Effector memory CD8-positive, alpha-beta T cell (primary cell): ENCODE data around the gene CASR.
"Not testable (repeated sequence)": the region's sequence is repeated elsewhere in the genome, so short reads cannot be mapped to it uniquely, and the experiment has no call there.

Experiments
- ATAC-seq: fragments of 150-1000 bp; cut with Tn5 transposase; replicated peaks from 2 replicates; pipeline ENCODE4 v1.10.0; 2021; ENCODE audit warnings: mild to moderate bottlenecking, moderate library complexity
- DNase-seq, 3 experiments: peaks; one replicate each; pipeline ENCODE4 v3.0.0; 2021
- H3K27ac Mint-ChIP-seq, 2 donors: one replicate each; pipeline ENCODE4 v1.8.0; 2022; ENCODE audit warnings: mild to moderate bottlenecking in 2 of 2, mixed read lengths in 2 of 2, moderate library complexity in 2 of 2
- H3K27me3 Mint-ChIP-seq, 2 donors: one replicate each; pipeline ENCODE4 v1.8.0; 2022; ENCODE audit warnings: mixed read lengths in 2 of 2
- H3K36me3 Mint-ChIP-seq: one replicate; pipeline ENCODE4 v1.8.0; 2022; ENCODE audit warnings: mild to moderate bottlenecking, moderate library complexity, mixed read lengths; ENCODE audit not compliant: insufficient read depth
- H3K4me1 Mint-ChIP-seq, 2 donors: one replicate each; pipeline ENCODE4 v1.8.0; 2022; ENCODE audit warnings: low read depth in 2 of 2, mixed read lengths in 2 of 2
- H3K4me3 Mint-ChIP-seq, 2 donors: one replicate each; pipeline ENCODE4 v1.8.0; 2022; ENCODE audit warnings: mild to moderate bottlenecking in 2 of 2, mixed read lengths in 2 of 2, moderate library complexity in 2 of 2
- H3K9me3 Mint-ChIP-seq, 2 donors: one replicate each; pipeline ENCODE4 v1.8.0; 2022; ENCODE audit warnings: mixed read lengths in 2 of 2
- total RNA-seq, 9 experiments: gene quantifications; one replicate each; lab custom pipeline; 2026; lab: John Stamatoyannopoulos, UW

CASR gene
- total RNA-seq, result 0 to 0.26 (median 0) reads per million in 9 experiments

GRCh38 chr3:122183521-122183892 lies at the start of gene CASR:
TSS of gene CASR (plus strand) at chr3:122183668. CDS start at chr3:122254190, 70,522 bp downstream.
- H3K4me1 Mint-ChIP-seq, result peaks cover 0 to 7% of the 10 kb centered on the region in 2 donors
- no peaks in the 10 kb centered on the region for H3K9me3 Mint-ChIP-seq
- ATAC-seq, result no peak
- peaks cover 5% of the 10 kb centered on the region for H3K36me3 Mint-ChIP-seq
- peak within 1 kb of the TSS; percentile 34 to 70 for H3K4me3 Mint-ChIP-seq
- DNase-seq, result no peak
- H3K27me3 Mint-ChIP-seq, result peaks cover 65 to 96% of the 10 kb centered on the region in 2 donors
- no peak within 1 kb of the TSS for H3K27ac Mint-ChIP-seq

GRCh38 chr3:122146466-122146865 lies 37.0 kb upstream of the CASR start:
- H3K27me3 Mint-ChIP-seq, result peaks cover 9 to 20% of the 10 kb centered on the region in 2 donors
- H3K27ac Mint-ChIP-seq, result no peak overlapping the region
- H3K4me3 Mint-ChIP-seq, result no peak overlapping the region
- H3K4me1 Mint-ChIP-seq, result no peaks in the 10 kb centered on the region
- ATAC-seq, result no peak
- no peak for DNase-seq
- no peaks in the 10 kb centered on the region for H3K36me3 Mint-ChIP-seq
- no peaks in the 10 kb centered on the region for H3K9me3 Mint-ChIP-seq

GRCh38 chr3:122148941-122149627 lies 34.4 kb upstream of the CASR start:
- no peak for DNase-seq
- Mint-ChIP-seq H3K36me3 (no peaks in the 10 kb centered on the region), H3K27me3 (no peaks in the 10 kb centered on the region), H3K4me1 (no peaks in the 10 kb centered on the region), H3K9me3 (peaks cover 0 to 2% of the 10 kb centered on the region in 2 donors), H3K4me3 (no peak overlapping the region), H3K27ac (no peak overlapping the region)
- no peak for ATAC-seq

GRCh38 chr3:122151480-122151879 lies 32.0 kb upstream of the CASR start:
- H3K27me3 Mint-ChIP-seq, result no peaks in the 10 kb centered on the region
- DNase-seq (no peak), ATAC-seq (no peak)
- H3K36me3 Mint-ChIP-seq, result no peaks in the 10 kb centered on the region
- H3K4me1 Mint-ChIP-seq, result no peaks in the 10 kb centered on the region
- H3K27ac Mint-ChIP-seq, result no peak overlapping the region
- H3K4me3 Mint-ChIP-seq, result no peak overlapping the region
- H3K9me3 Mint-ChIP-seq, result peaks cover 14 to 23% of the 10 kb centered on the region in 2 donors

- peaks cover 11 to 30% of the 10 kb centered on the region in 2 donors for H3K27me3 Mint-ChIP-seq
- not testable (repeated sequence) for H3K9me3 Mint-ChIP-seq, DNase-seq, H3K36me3 Mint-ChIP-seq, H3K4me1 Mint-ChIP-seq, ATAC-seq, H3K4me3 Mint-ChIP-seq, H3K27ac Mint-ChIP-seq
These were observed 18.5 kb upstream of the CASR start for GRCh38 chr3:122164983-122165382.

- no peak for DNase-seq
- Mint-ChIP-seq H3K4me1 (no peaks in the 10 kb centered on the region), H3K27ac (no peak overlapping the region), H3K9me3 (no peaks in the 10 kb centered on the region), H3K4me3 (no peak overlapping the region), H3K36me3 (no peaks in the 10 kb centered on the region), H3K27me3 (peaks cover 20 to 38% of the 10 kb centered on the region in 2 donors)
- ATAC-seq, result no peak
These were observed 15.8 kb upstream of the CASR start for GRCh38 chr3:122167630-122168029.

- DNase-seq (no peak), ATAC-seq (no peak)
- no peaks in the 10 kb centered on the region for H3K9me3 Mint-ChIP-seq
- H3K4me3 Mint-ChIP-seq, result no peak overlapping the region
- no peaks in the 10 kb centered on the region for H3K36me3 Mint-ChIP-seq
- peaks cover 23 to 38% of the 10 kb centered on the region in 2 donors for H3K27me3 Mint-ChIP-seq
- no peaks in the 10 kb centered on the region for H3K4me1 Mint-ChIP-seq
- no peak overlapping the region for H3K27ac Mint-ChIP-seq
These were observed 15.4 kb upstream of the CASR start for GRCh38 chr3:122168044-122168443.

- no peak overlapping the region for H3K4me3 Mint-ChIP-seq
These were observed 13.6 kb upstream of the CASR start for GRCh38 chr3:122169911-122170310.

GRCh38 chr3:122171361-122171760 lies 12.1 kb upstream of the CASR start:
- not testable (repeated sequence) for H3K27ac Mint-ChIP-seq, ATAC-seq, H3K9me3 Mint-ChIP-seq, H3K36me3 Mint-ChIP-seq, H3K4me3 Mint-ChIP-seq, DNase-seq, H3K4me1 Mint-ChIP-seq
- peaks cover 31 to 52% of the 10 kb centered on the region in 2 donors for H3K27me3 Mint-ChIP-seq

More at GRCh38 chr3:122169911-122170310, 13.6 kb upstream of the CASR start:
- Mint-ChIP-seq H3K4me1 (no peaks in the 10 kb centered on the region), H3K27me3 (peaks cover 24 to 42% of the 10 kb centered on the region in 2 donors), H3K36me3 (no peaks in the 10 kb centered on the region), H3K27ac (no peak overlapping the region), H3K9me3 (no peaks in the 10 kb centered on the region)
- no peak for ATAC-seq
- DNase-seq, result no peak

- Mint-ChIP-seq H3K4me3 (no peak overlapping the region), H3K27ac (no peak overlapping the region), H3K27me3 (peaks cover 46 to 68% of the 10 kb centered on the region in 2 donors), H3K9me3 (no peaks in the 10 kb centered on the region), H3K4me1 (peaks cover 0 to 4% of the 10 kb centered on the region in 2 donors), H3K36me3 (peaks cover 5% of the 10 kb centered on the region)
- ATAC-seq (no peak), DNase-seq (no peak)
These were observed 4.8 kb upstream of the CASR start for GRCh38 chr3:122178711-122179110.

- no peak for DNase-seq
- Mint-ChIP-seq H3K4me1 (peaks cover 0 to 7% of the 10 kb centered on the region in 2 donors), H3K9me3 (no peaks in the 10 kb centered on the region), H3K27me3 (peaks cover 70 to 97% of the 10 kb centered on the region in 2 donors), H3K4me3 (peak overlapping the region; percentile 34 to 70), H3K27ac (no peak overlapping the region), H3K36me3 (peaks cover 5% of the 10 kb centered on the region)
- ATAC-seq, result no peak
These were observed 574 bp downstream of the CASR start for GRCh38 chr3:122183893-122184590.

- Mint-ChIP-seq H3K27ac (no peak overlapping the region), H3K4me3 (no peak overlapping the region), H3K27me3 (peaks cover 70 to 92% of the 10 kb centered on the region in 2 donors), H3K4me1 (peaks cover 0 to 7% of the 10 kb centered on the region in 2 donors), H3K36me3 (peaks cover 5% of the 10 kb centered on the region), H3K9me3 (no peaks in the 10 kb centered on the region)
- DNase-seq (no peak), ATAC-seq (no peak)
These were observed 1.1 kb downstream of the CASR start for GRCh38 chr3:122184591-122184929.

- Mint-ChIP-seq H3K36me3 (no peaks in the 10 kb centered on the region), H3K4me3 (no peak overlapping the region), H3K27ac (no peak overlapping the region), H3K4me1 (peaks cover 0 to 7% of the 10 kb centered on the region in 2 donors), H3K27me3 (peaks cover 70 to 84% of the 10 kb centered on the region in 2 donors), H3K9me3 (no peaks in the 10 kb centered on the region)
- DNase-seq (no peak), ATAC-seq (no peak)
These were observed 2.9 kb downstream of the CASR start for GRCh38 chr3:122186372-122186771.

- Mint-ChIP-seq H3K36me3 (no peaks in the 10 kb centered on the region), H3K27me3 (peaks cover 55 to 61% of the 10 kb centered on the region in 2 donors), H3K4me3 (no peak overlapping the region), H3K27ac (no peak overlapping the region), H3K4me1 (peaks cover 0 to 3% of the 10 kb centered on the region in 2 donors), H3K9me3 (no peaks in the 10 kb centered on the region)
- no peak for DNase-seq
- ATAC-seq, result no peak
These were observed 5.3 kb downstream of the CASR start for GRCh38 chr3:122188737-122189136.
